Suprapubic skin (tissue), 3 donors: ENCODE results near the gene MROH2A.

ENCODE experiments used
- EP300 ChIP-seq: sonication (generic); formaldehyde crosslinking; IDR thresholded peaks from one replicate; pipeline ENCODE4 v1.6.1; 2017; ENCODE audit warnings: antibody characterized with exemption
- POLR2A ChIP-seq, 2 donors: fragments of 450-650 bp; IDR thresholded peaks; one replicate each; pipeline ENCODE4 v1.6.1; 2017; ENCODE audit warnings: antibody characterized with exemption in 2 of 2, mild to moderate bottlenecking in 2 of 2, moderate library complexity in 2 of 2
- TF ChIP-seq, protein P1 (sequence below), 2 donors: fragments of 200-600 bp in 1 of 2; fragments of 450-650 bp in 1 of 2; sonication (generic) in 1 of 2; IDR thresholded peaks; one replicate each; pipeline ENCODE4 v1.5.1; 2016 to 2019; ENCODE audit warnings: antibody characterized with exemption in 2 of 2, mild to moderate bottlenecking in 1 of 2, moderate library complexity in 1 of 2

DNA sequence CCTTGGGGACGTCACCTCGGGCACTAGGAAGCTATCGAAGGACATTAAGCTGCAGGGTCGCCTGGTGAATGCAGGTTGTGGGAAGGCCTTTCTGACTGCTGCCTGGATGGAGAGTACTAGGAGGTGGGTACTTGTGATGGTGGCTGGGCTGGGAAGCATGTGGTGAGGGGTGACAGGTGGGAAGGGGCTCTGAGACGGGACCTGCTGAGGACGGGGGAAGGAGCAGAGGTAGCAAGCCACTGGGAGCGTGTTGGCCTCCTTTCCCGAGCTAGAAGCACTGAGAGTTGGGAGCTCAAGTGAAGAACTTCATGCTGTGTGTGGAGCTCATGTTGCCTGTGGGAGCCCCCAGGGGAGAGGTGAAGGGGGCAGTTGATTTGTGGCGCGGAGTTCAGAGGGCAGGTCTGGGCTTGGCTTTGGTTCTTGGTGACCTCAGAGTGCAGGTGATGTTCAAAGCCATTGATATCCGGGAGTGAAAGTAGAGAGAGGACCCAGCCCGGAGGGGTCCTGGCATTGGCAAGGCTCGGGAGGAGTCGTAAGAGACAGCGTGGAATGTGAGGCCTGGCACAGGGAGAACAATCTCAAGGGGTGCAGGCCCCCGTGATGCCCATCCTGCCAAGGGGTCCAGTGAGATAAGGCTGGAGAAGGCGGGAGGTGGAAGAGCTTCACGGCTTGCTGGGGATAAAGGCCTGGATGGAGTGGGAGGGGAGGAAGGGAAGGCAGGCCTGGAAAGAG, 13.2 kb downstream of the MROH2A start:
- TF ChIP-seq, protein P1, sequence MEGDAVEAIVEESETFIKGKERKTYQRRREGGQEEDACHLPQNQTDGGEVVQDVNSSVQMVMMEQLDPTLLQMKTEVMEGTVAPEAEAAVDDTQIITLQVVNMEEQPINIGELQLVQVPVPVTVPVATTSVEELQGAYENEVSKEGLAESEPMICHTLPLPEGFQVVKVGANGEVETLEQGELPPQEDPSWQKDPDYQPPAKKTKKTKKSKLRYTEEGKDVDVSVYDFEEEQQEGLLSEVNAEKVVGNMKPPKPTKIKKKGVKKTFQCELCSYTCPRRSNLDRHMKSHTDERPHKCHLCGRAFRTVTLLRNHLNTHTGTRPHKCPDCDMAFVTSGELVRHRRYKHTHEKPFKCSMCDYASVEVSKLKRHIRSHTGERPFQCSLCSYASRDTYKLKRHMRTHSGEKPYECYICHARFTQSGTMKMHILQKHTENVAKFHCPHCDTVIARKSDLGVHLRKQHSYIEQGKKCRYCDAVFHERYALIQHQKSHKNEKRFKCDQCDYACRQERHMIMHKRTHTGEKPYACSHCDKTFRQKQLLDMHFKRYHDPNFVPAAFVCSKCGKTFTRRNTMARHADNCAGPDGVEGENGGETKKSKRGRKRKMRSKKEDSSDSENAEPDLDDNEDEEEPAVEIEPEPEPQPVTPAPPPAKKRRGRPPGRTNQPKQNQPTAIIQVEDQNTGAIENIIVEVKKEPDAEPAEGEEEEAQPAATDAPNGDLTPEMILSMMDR (IDR thresholded peaks at IDR 0.05): no peak
- TF ChIP-seq POLR2A (IDR thresholded peaks at IDR 0.05) (no peak), EP300 (no peak)
